Endothelial cell of umbilical vein (primary cell): ENCODE measurements around the gene EMC8. TPM values are rescaled to one million over a fixed set of nuclear protein-coding genes. Genes with fewer than 3 reads are reported as not detected.

ENCODE experiments used
- BruUV-seq: library from RNA; stranded (reverse); fragments of 400-500 nt; replicated peaks from 2 replicates; lab custom pipeline; 2021; lab: Mats Ljungman, UMichigan
- CTCF ChIA-PET: fragments of 300-600, 350-600 bp; sonication (Branson Sonifier 250); formaldehyde crosslinking; loops from one replicate; lab custom pipeline; 2021; ENCODE audit warnings: antibody characterized with exemption, inconsistent platforms; lab: Charles Lee
- POLR2A ChIA-PET: fragments of 300-600, 350-600 bp; sonication (Branson Sonifier 250); formaldehyde crosslinking; loops from one replicate; lab custom pipeline; 2021; ENCODE audit warnings: antibody characterized with exemption, inconsistent platforms; lab: Charles Lee
- DNase-seq: peaks from one replicate; pipeline ENCODE4 v3.0.0-alpha.2; 2011; ENCODE audit warnings: low read depth, low spot score
- FAIRE-seq: peaks from 2 replicates; lab custom pipeline; 2011; peaks lifted over from hg19 to GRCh38; lab: Jason Lieb, UNC
- H2AFZ ChIP-seq: 2 replicates; pipeline ENCODE4 v1.6.0; 2012; ENCODE audit warnings: low read depth, low read length, control low read depth, inconsistent platforms
- H3K27ac ChIP-seq: 2 replicates; pipeline ENCODE4 v1.5.1; 2011; ENCODE audit warnings: low read depth, mild to moderate bottlenecking, control low read depth, low read length, moderate library complexity; ENCODE audit not compliant: insufficient read depth
- H3K27me3 ChIP-seq, 2 experiments: 2 replicates each; pipeline versions ENCODE4 v1.6.0 to v1.6.1; 2011; ENCODE audit warnings: low read length in 2 of 2, mixed read lengths in 1 of 2; ENCODE audit not compliant: control insufficient read depth in 2 of 2, insufficient read depth in 2 of 2
- H3K36me3 ChIP-seq, 2 experiments: 2 replicates in 1 of 2; 3 replicates in 1 of 2; pipeline ENCODE4 v1.5.1; 2011; ENCODE audit warnings: low read length in 2 of 2, mild to moderate bottlenecking in 1 of 2, moderate library complexity in 1 of 2; ENCODE audit not compliant: control insufficient read depth in 2 of 2, insufficient read depth in 2 of 2; ENCODE audit errors: extremely low read depth in 1 of 2
- H3K4me1 ChIP-seq: 3 replicates; pipeline ENCODE4 v1.5.1; 2011; ENCODE audit warnings: mild to moderate bottlenecking, low read length; ENCODE audit not compliant: control insufficient read depth, insufficient read depth; ENCODE audit errors: extremely low read depth
- H3K4me2 ChIP-seq: 2 replicates; pipeline ENCODE4 v1.6.1; 2011; ENCODE audit warnings: low read length, control low read depth, mixed read lengths; ENCODE audit not compliant: insufficient read depth
- H3K4me3 ChIP-seq, 3 experiments: fragments of 200-600 bp in 1 of 3; sonication (generic), shearing (Covaris generic) in 1 of 3; replicated peaks in 1 of 3; 2 replicates each; pipeline ENCODE4 v1.5.1; 2011 to 2016; ENCODE audit warnings: control low read depth in 3 of 3, low read length in 3 of 3, mild to moderate bottlenecking in 2 of 3, inconsistent platforms in 1 of 3, low read depth in 1 of 3, moderate library complexity in 1 of 3; ENCODE audit not compliant: insufficient read depth in 1 of 3
- H3K79me2 ChIP-seq: 2 replicates; pipeline ENCODE4 v1.6.0; 2012; ENCODE audit warnings: low read length, inconsistent platforms; ENCODE audit not compliant: control insufficient read depth, insufficient read depth
- H3K9ac ChIP-seq: replicated peaks from 2 replicates; pipeline ENCODE3; 2011; ENCODE audit warnings: low read length, control low read depth; ENCODE audit not compliant: insufficient read depth; ENCODE audit errors: extremely low read depth
- H3K9me1 ChIP-seq: replicated peaks from 3 replicates; pipeline ENCODE4 v1.6.0; 2011; ENCODE audit warnings: mild to moderate bottlenecking, low read length; ENCODE audit not compliant: control insufficient read depth, insufficient read depth; ENCODE audit errors: extremely low read depth
- H3K9me3 ChIP-seq: replicated peaks from 2 replicates; pipeline ENCODE4 v1.5.1; 2012; ENCODE audit warnings: low read length, inconsistent platforms; ENCODE audit not compliant: control insufficient read depth, insufficient read depth
- H4K20me1 ChIP-seq: replicated peaks from 2 replicates; pipeline ENCODE3; 2011; ENCODE audit warnings: mild to moderate bottlenecking, low read length; ENCODE audit not compliant: control insufficient read depth, insufficient read depth; ENCODE audit errors: extremely low read depth
- CTCF ChIP-seq, 2 donors: IDR thresholded peaks; 1 replicate in 1 of 2; 2 replicates in 1 of 2; pipeline ENCODE4 v1.5.1; 2011; ENCODE audit warnings: low read length in 2 of 2, mild to moderate bottlenecking in 2 of 2, moderate library complexity in 2 of 2, control low read depth in 1 of 2, inconsistent platforms in 1 of 2, low read depth in 1 of 2; ENCODE audit not compliant: insufficient read depth in 1 of 2; ENCODE audit errors: extremely low read depth in 1 of 2
- EZH2 ChIP-seq: IDR thresholded peaks from 2 replicates; pipeline ENCODE4 v1.6.1; 2012; ENCODE audit warnings: borderline replicate concordance, low read depth, mild to moderate bottlenecking, moderate library complexity, low read length, inconsistent platforms; ENCODE audit not compliant: severe bottlenecking
- FOS ChIP-seq: IDR thresholded peaks from 2 replicates; pipeline ENCODE4 v1.6.1; 2011; ENCODE audit warnings: mild to moderate bottlenecking, low read length, moderate library complexity, borderline replicate concordance; ENCODE audit not compliant: insufficient read depth
- GATA2 ChIP-seq: IDR thresholded peaks from 2 replicates; pipeline ENCODE4 v1.7.0; 2011; ENCODE audit warnings: low read depth, mild to moderate bottlenecking, moderate library complexity, mixed read lengths, low read length; ENCODE audit not compliant: insufficient read length, insufficient read depth
- JUN ChIP-seq: IDR thresholded peaks from 2 replicates; pipeline ENCODE4 v1.6.1; 2011; ENCODE audit warnings: borderline replicate concordance, low read depth; ENCODE audit not compliant: insufficient read length, insufficient read depth
- MAX ChIP-seq: IDR thresholded peaks from 2 replicates; pipeline ENCODE4 v1.6.1; 2011; ENCODE audit not compliant: insufficient read depth, insufficient read length
- MYC ChIP-seq: IDR thresholded peaks from one replicate; pipeline ENCODE4 v1.6.1; 2011; ENCODE audit warnings: mild to moderate bottlenecking, low read depth, low read length
- POLR2A ChIP-seq: IDR thresholded peaks from 2 replicates; pipeline ENCODE4 v1.6.1; 2012; ENCODE audit warnings: low read depth, mild to moderate bottlenecking, control low read depth, low read length
- POLR2AphosphoS5 ChIP-seq: IDR thresholded peaks from 2 replicates; pipeline ENCODE4 v1.6.1; 2012; ENCODE audit warnings: low read depth, mild to moderate bottlenecking, control low read depth, low read length, moderate library complexity; ENCODE audit not compliant: insufficient read depth
- dilution Hi-C: fragments of 300-500 bp; cut with MboI; formaldehyde crosslinking; loops from one replicate; pipeline ENCODE4 v1.15.0; 2019; ENCODE audit warnings: low sequenced_read_pairs; ENCODE audit not compliant: extremely low pct_ligation_motif_present
- intact Hi-C: fragments of 100-400 bp; cut with micrococcal nuclease; formaldehyde crosslinking; loops from one replicate; pipeline ENCODE4 v1.10.0; 2022
- polyA plus RNA-seq, 4 experiments: library from polyadenylated mRNA; depleted of rRNA in 3 of 4; stranded (reverse) in 3 of 4; unstranded in 1 of 4; fragments of >200 nt; gene quantifications; 2 replicates each; pipeline versions ENCODE4 v1.2.1 to v1.2.3, GENCODE V29; 2011 to 2012; ENCODE audit warnings: missing spikeins in 1 of 4
- total RNA-seq: library from RNA; stranded (reverse); gene quantifications from 2 replicates; pipeline ENCODE4 v1.2.3, GENCODE V29; 2021

The EMC8 gene
- total and polyA plus RNA-seq, 2 donors (not counting 3 experiments of a cell fraction or from before 2014, with no cell fraction given): 51.2 to 59.6 TPM

GRCh38 chr16:85735946-85736345, 63.4 kb downstream of the EMC8 start:
- peaks cover 0 to 2% of the 10 kb centered on the region in 2 experiments for H3K36me3 ChIP-seq
- H3K9ac ChIP-seq: no peak overlapping the region
- H2AFZ ChIP-seq: no peak overlapping the region
- H3K4me2 ChIP-seq: no peak overlapping the region
- CTCF ChIA-PET: interaction anchor here (0.7 kb wide), 1 partner anchor 10 kb away, joined by 3 read pairs; no protein-coding TSS in a partner anchor
- no peak for TF ChIP-seq EZH2
- TF ChIP-seq MAX: no peak
- no peak for TF ChIP-seq MYC
- no peak for TF ChIP-seq JUN
- no peak for TF ChIP-seq CTCF (IDR thresholded peaks at IDR 0.05; ENCODE audit: extremely low read depth in 1 of 2, insufficient read depth in 1 of 2, low read depth in 1 of 2, low read length in 2 of 2)
- TF ChIP-seq POLR2AphosphoS5: no peak
- no peak for TF ChIP-seq FOS
- TF ChIP-seq GATA2: no peak
- TF ChIP-seq POLR2A: no peak
- H3K4me1 ChIP-seq: no peaks in the 10 kb centered on the region
- no peak for FAIRE-seq
- H3K27ac ChIP-seq: no peak overlapping the region
- POLR2A ChIA-PET: no interaction called here
- DNase-seq: no peak
- no peaks in the 10 kb centered on the region for H3K9me1 ChIP-seq
- no peaks in the 10 kb centered on the region for H3K27me3 ChIP-seq
- dilution Hi-C loops (no loop called here), intact Hi-C loops (no loop called here)
- H4K20me1 ChIP-seq: no peaks in the 10 kb centered on the region
- peaks cover 34% of the 10 kb centered on the region for H3K79me2 ChIP-seq
- no peak overlapping the region for H3K4me3 ChIP-seq
- no peaks in the 10 kb centered on the region for H3K9me3 ChIP-seq
- BruUV-seq: no TSS peak
